NB4 (cell line): ENCODE measurements around the gene HOXB1.

ENCODE experiments used
- CTCF ChIP-seq: IDR thresholded peaks from one replicate; pipeline ENCODE4 v1.5.1; 2012; ENCODE audit warnings: low read depth, low read length
- POLR2A ChIP-seq: IDR thresholded peaks from 2 replicates; pipeline ENCODE4 v1.6.1; 2011; ENCODE audit warnings: mild to moderate bottlenecking; ENCODE audit not compliant: insufficient read length; ENCODE audit errors: extremely low read depth

GRCh38 chr17:48561884-48562810 lies 31.3 kb upstream of the HOXB1 start:
- TF ChIP-seq CTCF (peak; percentile 7), POLR2A (no peak)
